Breast epithelium (tissue), 4 donors: Measurements from ENCODE around the gene SERPINI1. TPM values are rescaled to one million over a fixed set of nuclear protein-coding genes. Genes with fewer than 3 reads are reported as not detected.

Experiments used
- DNase-seq, 2 donors: peaks; one replicate each; pipeline ENCODE4 v3.0.0-alpha.2; 2019; ENCODE audit warnings: low spot score in 2 of 2
- H3K27ac ChIP-seq, 2 donors: fragments of 200-600 bp; sonication (generic) in 1 of 2; one replicate each; pipeline ENCODE4 v1.5.1; 2016 to 2019; ENCODE audit warnings: mild to moderate bottlenecking in 1 of 2
- H3K27me3 ChIP-seq, 2 donors: fragments of 200-600 bp; sonication (generic) in 1 of 2; one replicate each; pipeline versions ENCODE4 v1.5.1 to v1.6.0; 2017 to 2019; ENCODE audit warnings: control low read depth in 1 of 2, mild to moderate bottlenecking in 1 of 2
- H3K36me3 ChIP-seq: fragments of 200-600 bp; one replicate; pipeline ENCODE4 v1.5.1; 2019
- H3K4me1 ChIP-seq, 2 donors: fragments of 200-600 bp; sonication (generic); one replicate each; pipeline ENCODE4 v1.5.1; 2016 to 2019; ENCODE audit warnings: control low read depth in 1 of 2
- H3K4me3 ChIP-seq, 3 donors: fragments of 200-600 bp; sonication (generic); 1 replicate in 2 of 3; 2 replicates in 1 of 3; pipeline ENCODE4 v1.5.1; 2016 to 2019; ENCODE audit warnings: mild to moderate bottlenecking in 3 of 3, moderate library complexity in 2 of 3
- H3K9me3 ChIP-seq, 2 donors: fragments of 200-600 bp; sonication (generic) in 1 of 2; one replicate each; pipeline ENCODE4 v1.5.1; 2016 to 2019; ENCODE audit warnings: control low read depth in 1 of 2
- CTCF ChIP-seq, 3 donors: fragments of 450-650 bp; IDR thresholded peaks; one replicate each; pipeline ENCODE4 v1.5.1; 2016 to 2017; ENCODE audit warnings: antibody characterized with exemption in 3 of 3, mild to moderate bottlenecking in 3 of 3, moderate library complexity in 3 of 3
- POLR2A ChIP-seq: fragments of 450-650 bp; IDR thresholded peaks from one replicate; pipeline ENCODE4 v1.6.1; 2016; ENCODE audit warnings: antibody characterized with exemption, mild to moderate bottlenecking, moderate library complexity
- POLR2AphosphoS5 ChIP-seq, 3 donors: sonication (generic); formaldehyde crosslinking; IDR thresholded peaks; one replicate each; pipeline ENCODE4 v1.6.1; 2017; ENCODE audit warnings: antibody characterized with exemption in 3 of 3
- intact Hi-C: fragments of 100-400 bp; cut with DNase I; formaldehyde crosslinking; loops from one replicate; pipeline ENCODE4 v1.15.1; 2023; ENCODE audit warnings: low total_unique reads
- total RNA-seq, 3 donors: library from RNA; depleted of rRNA; stranded (reverse); fragments of >200 nt; gene quantifications; one replicate each; pipeline ENCODE4 v1.1.0, GENCODE V29; 2016

Gene SERPINI1
- total RNA-seq: 10 to 100 TPM in 1 of 3 donors, 1 to 10 TPM in 2; 4.3 to 10.8 (median 6.3) TPM

GRCh38 chr3:167735233-167736138 is at the start of gene SERPINI1:
Gene SERPINI1, plus strand, starts transcription at chr3:167735721. Its CDS starts 53,408 bp downstream, at chr3:167789129.
- intact Hi-C loops: no loop called here
- H3K27me3 ChIP-seq: no peaks in the 10 kb centered on the region
- H3K9me3 ChIP-seq: no peaks in the 10 kb centered on the region
- H3K27ac ChIP-seq: peak within 1 kb of the TSS; percentile 93 to 96
- H3K4me3 ChIP-seq: peak within 1 kb of the TSS; percentile 83 to 91 (median 89)
- H3K4me1 ChIP-seq: peaks cover 0 to 6% of the 10 kb centered on the region in 2 donors
- DNase-seq: peak; percentile 86 to 87
- TF ChIP-seq CTCF (IDR thresholded peaks at IDR 0.05) (no peak), POLR2AphosphoS5 (IDR thresholded peaks at IDR 0.05) (peak in 1 of 3 donors; percentile 38), POLR2A (no peak)
- H3K36me3 ChIP-seq: no peaks in the 10 kb centered on the region

GRCh38 chr3:167691366-167691765 is 44.2 kb upstream of the SERPINI1 start:
- intact Hi-C loops: no loop called here
- Histone ChIP-seq H3K27me3 (no peaks in the 10 kb centered on the region), H3K4me3 (no peak overlapping the region), H3K36me3 (peaks cover 6% of the 10 kb centered on the region), H3K27ac (no peak overlapping the region), H3K9me3 (no peaks in the 10 kb centered on the region), H3K4me1 (no peaks in the 10 kb centered on the region)
- DNase-seq: no peak
- TF ChIP-seq POLR2A (no peak), CTCF (IDR thresholded peaks at IDR 0.05) (no peak), POLR2AphosphoS5 (IDR thresholded peaks at IDR 0.05) (no peak)

GRCh38 chr3:167694121-167694520 is 41.4 kb upstream of the SERPINI1 start:
- intact Hi-C loops: no loop called here
- no peaks in the 10 kb centered on the region for H3K4me1 ChIP-seq
- H3K27me3 ChIP-seq: no peaks in the 10 kb centered on the region
- H3K4me3 ChIP-seq: no peak overlapping the region
- TF ChIP-seq CTCF (IDR thresholded peaks at IDR 0.05): no peak
- no peak for TF ChIP-seq POLR2AphosphoS5 (IDR thresholded peaks at IDR 0.05)
- TF ChIP-seq POLR2A: no peak
- H3K36me3 ChIP-seq: no peaks in the 10 kb centered on the region
- H3K9me3 ChIP-seq: no peaks in the 10 kb centered on the region
- H3K27ac ChIP-seq: no peak overlapping the region
- DNase-seq: no peak

GRCh38 chr3:167700046-167700445 is 35.5 kb upstream of the SERPINI1 start:
- TF ChIP-seq POLR2AphosphoS5 (IDR thresholded peaks at IDR 0.05): no peak
- TF ChIP-seq CTCF (IDR thresholded peaks at IDR 0.05): no peak
- TF ChIP-seq POLR2A: no peak
- Histone ChIP-seq H3K36me3 (no peaks in the 10 kb centered on the region), H3K4me3 (no peak overlapping the region), H3K27ac (no peak overlapping the region), H3K9me3 (no peaks in the 10 kb centered on the region), H3K27me3 (no peaks in the 10 kb centered on the region), H3K4me1 (no peaks in the 10 kb centered on the region)
- no peak for DNase-seq
- intact Hi-C loops: no loop called here

- Histone ChIP-seq H3K9me3 (no peaks in the 10 kb centered on the region), H3K36me3 (no peaks in the 10 kb centered on the region), H3K4me3 (no peak overlapping the region), H3K27ac (no peak overlapping the region), H3K27me3 (no peaks in the 10 kb centered on the region), H3K4me1 (no peaks in the 10 kb centered on the region)
- intact Hi-C loops: no loop called here
- no peak for TF ChIP-seq CTCF (IDR thresholded peaks at IDR 0.05)
- no peak for TF ChIP-seq POLR2A
- no peak for TF ChIP-seq POLR2AphosphoS5 (IDR thresholded peaks at IDR 0.05)
- no peak for DNase-seq
Measured at GRCh38 chr3:167700926-167701325, 34.6 kb upstream of the SERPINI1 start.
